ENCODE measurements around the gene ADO.

The ADO gene

DNA sequence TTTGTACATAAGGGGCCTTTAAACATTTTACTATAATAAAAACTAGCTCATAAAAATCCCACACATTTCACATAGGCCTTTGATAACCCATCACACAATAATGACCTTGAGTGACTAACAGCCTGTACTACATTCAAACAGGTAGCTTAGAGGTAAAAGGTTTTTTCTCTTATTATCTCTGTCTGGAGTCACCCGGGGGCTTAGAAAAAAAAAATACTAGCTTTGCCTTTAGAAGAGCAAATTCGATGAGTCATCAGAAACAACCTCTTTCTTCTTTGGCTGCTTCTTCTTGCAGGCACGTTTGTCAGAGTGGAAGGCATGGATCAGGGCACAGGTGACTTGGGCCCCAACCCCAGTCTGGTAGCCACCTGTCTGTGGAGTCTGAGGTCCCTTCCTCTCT lies 43.4 kb upstream of the ADO start:
- no peaks in the 10 kb centered on the region for H3K9me3 ChIP-seq
- H3K4me3 ChIP-seq (ENCODE audit: low read depth, low read length), result no peak overlapping the region
- TF ChIP-seq, protein P1, sequence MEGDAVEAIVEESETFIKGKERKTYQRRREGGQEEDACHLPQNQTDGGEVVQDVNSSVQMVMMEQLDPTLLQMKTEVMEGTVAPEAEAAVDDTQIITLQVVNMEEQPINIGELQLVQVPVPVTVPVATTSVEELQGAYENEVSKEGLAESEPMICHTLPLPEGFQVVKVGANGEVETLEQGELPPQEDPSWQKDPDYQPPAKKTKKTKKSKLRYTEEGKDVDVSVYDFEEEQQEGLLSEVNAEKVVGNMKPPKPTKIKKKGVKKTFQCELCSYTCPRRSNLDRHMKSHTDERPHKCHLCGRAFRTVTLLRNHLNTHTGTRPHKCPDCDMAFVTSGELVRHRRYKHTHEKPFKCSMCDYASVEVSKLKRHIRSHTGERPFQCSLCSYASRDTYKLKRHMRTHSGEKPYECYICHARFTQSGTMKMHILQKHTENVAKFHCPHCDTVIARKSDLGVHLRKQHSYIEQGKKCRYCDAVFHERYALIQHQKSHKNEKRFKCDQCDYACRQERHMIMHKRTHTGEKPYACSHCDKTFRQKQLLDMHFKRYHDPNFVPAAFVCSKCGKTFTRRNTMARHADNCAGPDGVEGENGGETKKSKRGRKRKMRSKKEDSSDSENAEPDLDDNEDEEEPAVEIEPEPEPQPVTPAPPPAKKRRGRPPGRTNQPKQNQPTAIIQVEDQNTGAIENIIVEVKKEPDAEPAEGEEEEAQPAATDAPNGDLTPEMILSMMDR (IDR thresholded peaks at IDR 0.05; ENCODE audit: low read depth, low read length), result no peak
- no peaks in the 10 kb centered on the region for H3K4me1 ChIP-seq
- no peak for DNase-seq
- no peaks in the 10 kb centered on the region for H3K27me3 ChIP-seq
- H3K36me3 ChIP-seq, result no peaks in the 10 kb centered on the region

- Histone ChIP-seq H3K4me3 (ENCODE audit: low read depth, low read length) (no peak overlapping the region), H3K27me3 (no peaks in the 10 kb centered on the region), H3K36me3 (no peaks in the 10 kb centered on the region), H3K4me1 (no peaks in the 10 kb centered on the region), H3K9me3 (no peaks in the 10 kb centered on the region)
- DNase-seq, result no peak
- TF ChIP-seq, protein P1 (IDR thresholded peaks at IDR 0.05; ENCODE audit: low read depth, low read length), result no peak
Measured at GRCh38 chr10:62763155-62763554, 41.4 kb upstream of the ADO start.

GRCh38 chr10:62764011-62764410 lies 40.5 kb upstream of the ADO start:
- no peak for DNase-seq
- H3K4me3 ChIP-seq (ENCODE audit: low read depth, low read length), result no peak overlapping the region
- TF ChIP-seq, protein P1 (IDR thresholded peaks at IDR 0.05; ENCODE audit: low read depth, low read length), result no peak

GRCh38 chr10:62765726-62766125 lies 38.8 kb upstream of the ADO start:
- Histone ChIP-seq H3K4me3 (ENCODE audit: low read depth, low read length) (no peak overlapping the region), H3K27me3 (no peaks in the 10 kb centered on the region), H3K9me3 (no peaks in the 10 kb centered on the region), H3K36me3 (no peaks in the 10 kb centered on the region), H3K4me1 (no peaks in the 10 kb centered on the region)
- TF ChIP-seq, protein P1 (IDR thresholded peaks at IDR 0.05; ENCODE audit: low read depth, low read length), result no peak
- no peak for DNase-seq

More at GRCh38 chr10:62764011-62764410, 40.5 kb upstream of the ADO start:
- H3K9me3 ChIP-seq, result no peaks in the 10 kb centered on the region
- H3K27me3 ChIP-seq, result no peaks in the 10 kb centered on the region
- H3K36me3 ChIP-seq, result no peaks in the 10 kb centered on the region
- H3K4me1 ChIP-seq, result no peaks in the 10 kb centered on the region

DNA sequence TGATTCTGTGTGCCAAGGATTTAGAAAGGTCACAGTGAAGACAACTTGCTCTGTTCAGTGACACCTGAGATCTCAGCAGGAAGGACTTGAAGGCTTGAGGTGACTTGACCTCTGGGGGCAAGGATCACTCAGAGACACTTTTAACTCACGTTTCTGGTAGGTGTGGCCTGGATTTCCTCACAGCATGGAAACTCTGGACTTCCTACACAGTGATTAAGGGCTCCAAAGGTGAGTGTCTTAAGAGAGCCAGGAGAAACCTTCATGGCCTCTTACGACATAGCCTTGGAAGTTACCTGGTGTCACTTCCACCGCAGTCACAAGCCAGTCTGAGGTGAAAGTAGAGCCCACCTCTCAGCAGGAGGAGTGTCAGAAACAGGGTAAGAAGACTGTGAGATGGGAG lies 38.1 kb upstream of the ADO start:
- Histone ChIP-seq H3K9me3 (no peaks in the 10 kb centered on the region), H3K4me3 (ENCODE audit: low read depth, low read length) (no peak overlapping the region), H3K36me3 (no peaks in the 10 kb centered on the region), H3K27me3 (no peaks in the 10 kb centered on the region), H3K4me1 (no peaks in the 10 kb centered on the region)
- no peak for DNase-seq
- TF ChIP-seq, protein P1 (IDR thresholded peaks at IDR 0.05; ENCODE audit: low read depth, low read length), result no peak

GRCh38 chr10:62769574-62770242 lies 34.8 kb upstream of the ADO start:
- Histone ChIP-seq H3K4me1 (no peaks in the 10 kb centered on the region), H3K36me3 (no peaks in the 10 kb centered on the region), H3K27me3 (no peaks in the 10 kb centered on the region; the same call in 1 of the 2 replicates), H3K4me3 (ENCODE audit: low read depth, low read length) (no peak overlapping the region), H3K9me3 (no peaks in the 10 kb centered on the region)
- DNase-seq, result no peak
- TF ChIP-seq, protein P1 (IDR thresholded peaks at IDR 0.05; ENCODE audit: low read depth, low read length), result no peak

All from BE2C (cell line).